ENCODE data around the gene PHF13. TPM values are rescaled to one million over a fixed set of nuclear protein-coding genes. Genes with fewer than 3 reads are reported as not detected.
"Not testable (repeated sequence)": the region's sequence is repeated elsewhere in the genome, so short reads cannot be mapped to it uniquely, and the experiment has no call there.

The PHF13 gene
- total RNA-seq, 2 experiments from 2014 or later: 14.0 to 14.7 TPM

GRCh38 chr1:6597777-6598131 lies 15.8 kb upstream of the PHF13 start:
- ChIA-PET CTCF (no interaction called here), POLR2A (no interaction called here)

GRCh38 chr1:6599141-6599975 lies 14.2 kb upstream of the PHF13 start:
- ChIA-PET CTCF (interaction anchor here (0.8 to 1.3 kb wide), 2 partner anchors 16 to 177 kb away, joined by 3 to 5 read pairs; no protein-coding TSS in a partner anchor), POLR2A (no interaction called here)

GRCh38 chr1:6599991-6600390 lies 13.5 kb upstream of the PHF13 start:
- POLR2A ChIA-PET: not testable (repeated sequence)
- CTCF ChIA-PET: interaction anchor here (0.8 to 1.3 kb wide), 2 partner anchors 16 to 178 kb away, joined by 3 to 5 read pairs; no protein-coding TSS in a partner anchor

GRCh38 chr1:6600410-6601048 lies 13.0 kb upstream of the PHF13 start:
- POLR2A ChIA-PET: interaction anchor here (2.7 kb wide), 1 partner anchor 20 kb away, joined by 15 read pairs; the partner anchor contains the start of gene ZBTB48
- CTCF ChIA-PET: interaction anchor here (0.8 to 1.3 kb wide), 2 partner anchors 17 to 178 kb away, joined by 3 to 5 read pairs; no protein-coding TSS in a partner anchor

GRCh38 chr1:6601049-6601922 lies 12.2 kb upstream of the PHF13 start:
- CTCF ChIA-PET: interaction anchor here (1.4 to 4.2 kb wide), 3 partner anchors 11 to 46 kb away, joined by 3 to 17 read pairs (median 10); partner anchors contain the start of genes NOL9, TAS1R1 and THAP3
- POLR2A ChIA-PET: interaction anchor here (0.7 to 3.5 kb wide), 6 partner anchors 10 to 48 kb away, joined by 3 to 20 read pairs (median 11); partner anchors contain the start of genes NOL9, PHF13, TAS1R1 and ZBTB48

GRCh38 chr1:6601923-6602668 lies 11.4 kb upstream of the PHF13 start:
- POLR2A ChIA-PET: interaction anchor here (0.7 to 3.5 kb wide), 6 partner anchors 10 to 48 kb away, joined by 3 to 20 read pairs (median 11); partner anchors contain the start of genes NOL9, PHF13, TAS1R1 and ZBTB48
- CTCF ChIA-PET: interaction anchor here (0.7 to 4.2 kb wide), 5 partner anchors 10 to 67 kb away, joined by 3 to 17 read pairs (median 4); partner anchors contain the start of genes NOL9, TAS1R1, THAP3 and ZBTB48

GRCh38 chr1:6602669-6603237 lies 10.8 kb upstream of the PHF13 start, which contains the start of gene KLHL21:
KLHL21 (minus strand) TSS chr1:6602869; CDS start chr1:6602817, 52 bp downstream.
- ChIA-PET CTCF (interaction anchor here (0.7 to 4.2 kb wide), 5 partner anchors 9 to 66 kb away, joined by 3 to 17 read pairs (median 4); partner anchors contain the start of genes NOL9, TAS1R1, THAP3 and ZBTB48), POLR2A (interaction anchor here (0.5 to 3.5 kb wide), 12 partner anchors 9 to 139 kb away, joined by 3 to 20 read pairs (median 4); partner anchors contain the start of genes DNAJC11, NOL9, PHF13 and TAS1R1)

- CTCF ChIA-PET: interaction anchor here (1.1 to 4.2 kb wide), 5 partner anchors 9 to 49 kb away, joined by 4 to 17 read pairs (median 4); partner anchors contain the start of genes NOL9, TAS1R1 and ZBTB48
- POLR2A ChIA-PET: interaction anchor here (0.5 to 3.5 kb wide), 9 partner anchors 9 to 138 kb away, joined by 3 to 20 read pairs (median 4); partner anchors contain the start of genes DNAJC11, NOL9, PHF13 and TAS1R1
Measured at GRCh38 chr1:6603238-6603914, 10.2 kb upstream of the PHF13 start.

GRCh38 chr1:6603915-6604558 lies 9.5 kb upstream of the PHF13 start:
- ChIA-PET POLR2A (interaction anchor here (0.9 to 3.5 kb wide), 7 partner anchors 8 to 98 kb away, joined by 3 to 20 read pairs (median 4); partner anchors contain the start of genes DNAJC11, NOL9, PHF13 and TAS1R1), CTCF (interaction anchor here (1.1 to 4.2 kb wide), 3 partner anchors 12 to 49 kb away, joined by 4 to 17 read pairs (median 4); partner anchors contain the start of genes NOL9 and TAS1R1)

- CTCF ChIA-PET: interaction anchor here (1.5 kb wide), 1 partner anchor 10 kb away, joined by 10 read pairs; the partner anchor contains the start of gene KLHL21
- POLR2A ChIA-PET: interaction anchor here (1.6 to 2.1 kb wide), 3 partner anchors 9 to 12 kb away, joined by 7 to 8 read pairs (median 7); partner anchors contain the start of gene KLHL21
Measured at GRCh38 chr1:6612641-6613360, 730 bp upstream of the PHF13 start.

- CTCF ChIA-PET: no interaction called here
- POLR2A ChIA-PET: interaction anchor here (0.7 to 1.1 kb wide), 2 partner anchors 12 to 60 kb away, joined by 3 to 20 read pairs; partner anchors contain the start of genes KLHL21 and NOL9
Measured at GRCh38 chr1:6614019-6614928, 743 bp downstream of the PHF13 start.

GRCh38 chr1:6614929-6615785 lies 1.6 kb downstream of the PHF13 start:
- ChIA-PET CTCF (interaction anchor here (1.0 kb wide), 1 partner anchor 11 kb away, joined by 4 read pairs; no protein-coding TSS in a partner anchor), POLR2A (interaction anchor here (0.7 kb wide), 1 partner anchor 9 kb away, joined by 4 read pairs; the partner anchor contains the start of gene THAP3)

GRCh38 chr1:6619045-6619444 lies 5.5 kb downstream of the PHF13 start:
- ChIA-PET CTCF (no interaction called here), POLR2A (no interaction called here)

Data from activated CD8-positive, alpha-beta memory T cell treated with anti-CD3 and anti-CD28 coated beads for 36 hours (primary cell).